ENCODE data around the gene MCRIP2.

- TF ChIP-seq POLR2AphosphoS5 (IDR thresholded peaks at IDR 0.05; ENCODE audit: low read depth, low read length) (no peak), POLR2A (IDR thresholded peaks at IDR 0.05; ENCODE audit: low read depth, low read length) (no peak), TAF1 (IDR thresholded peaks at IDR 0.05; ENCODE audit: borderline replicate concordance, low read depth, low read length) (no peak)
These were observed 11.1 kb downstream of the MCRIP2 start for GRCh38 chr16:652454-653305.
